Measurements from ENCODE around the gene FBXO27.

FBXO27 gene

DNA sequence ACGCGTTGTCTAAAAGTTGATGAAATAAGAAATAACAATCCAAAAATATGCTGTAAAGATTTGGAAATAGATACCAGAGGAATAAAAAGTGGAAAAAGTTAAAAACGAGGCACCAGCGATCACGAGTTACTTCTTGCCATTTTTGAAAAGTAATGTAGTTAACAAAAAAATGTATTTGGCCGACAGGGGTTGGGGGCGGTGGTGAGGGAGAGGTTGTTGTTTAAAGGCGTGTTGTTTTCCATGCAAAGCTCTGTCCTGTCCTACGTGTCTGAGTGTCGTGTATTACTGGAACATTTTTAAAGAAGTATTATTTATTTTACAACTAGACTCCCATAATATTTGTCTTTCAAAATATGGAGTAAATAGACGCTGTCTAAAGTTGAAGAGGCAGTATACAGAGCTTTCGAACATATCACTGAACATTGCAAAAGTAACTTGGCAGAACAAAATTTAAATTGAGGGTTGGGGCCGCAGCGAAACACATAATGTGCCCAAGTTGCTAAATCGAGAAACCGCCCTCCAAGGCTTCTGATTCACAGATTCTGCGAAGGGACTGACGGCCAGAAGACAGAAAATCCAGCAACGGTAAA lies 57.6 kb downstream of the FBXO27 start:
- TF ChIP-seq YY1 (IDR thresholded peaks at IDR 0.05; ENCODE audit: low read depth), result no peak
- TF ChIP-seq, protein P1, sequence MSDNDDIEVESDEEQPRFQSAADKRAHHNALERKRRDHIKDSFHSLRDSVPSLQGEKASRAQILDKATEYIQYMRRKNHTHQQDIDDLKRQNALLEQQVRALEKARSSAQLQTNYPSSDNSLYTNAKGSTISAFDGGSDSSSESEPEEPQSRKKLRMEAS (IDR thresholded peaks at IDR 0.05), result no peak
- no peak for TF ChIP-seq RAD21 (IDR thresholded peaks at IDR 0.05; ENCODE audit: low read depth)
- TF ChIP-seq, protein P2, sequence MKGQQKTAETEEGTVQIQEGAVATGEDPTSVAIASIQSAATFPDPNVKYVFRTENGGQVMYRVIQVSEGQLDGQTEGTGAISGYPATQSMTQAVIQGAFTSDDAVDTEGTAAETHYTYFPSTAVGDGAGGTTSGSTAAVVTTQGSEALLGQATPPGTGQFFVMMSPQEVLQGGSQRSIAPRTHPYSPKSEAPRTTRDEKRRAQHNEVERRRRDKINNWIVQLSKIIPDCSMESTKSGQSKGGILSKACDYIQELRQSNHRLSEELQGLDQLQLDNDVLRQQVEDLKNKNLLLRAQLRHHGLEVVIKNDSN (IDR thresholded peaks at IDR 0.05), result no peak
- no peak for TF ChIP-seq EP300 (IDR thresholded peaks at IDR 0.05; ENCODE audit: borderline replicate concordance)
- no peak for TF ChIP-seq EGR1 (IDR thresholded peaks at IDR 0.05)
- no peak for TF ChIP-seq ZBTB7A (IDR thresholded peaks at IDR 0.05; ENCODE audit: low read depth)
- no peak for TF ChIP-seq FOXM1 (IDR thresholded peaks at IDR 0.05; ENCODE audit: borderline replicate concordance, low read depth)

Data from Ishikawa (cell line).